ENCODE measurements around the gene TNK1. TPM values are rescaled to one million over a fixed set of nuclear protein-coding genes. Genes with fewer than 3 reads are reported as not detected.
"Not testable (repeated sequence)": the region's sequence is repeated elsewhere in the genome, so short reads cannot be mapped to it uniquely, and the experiment has no call there.

The TNK1 gene
- polyA plus RNA-seq, 1 donor from 2014 or later, result 0.83 TPM

DNA sequence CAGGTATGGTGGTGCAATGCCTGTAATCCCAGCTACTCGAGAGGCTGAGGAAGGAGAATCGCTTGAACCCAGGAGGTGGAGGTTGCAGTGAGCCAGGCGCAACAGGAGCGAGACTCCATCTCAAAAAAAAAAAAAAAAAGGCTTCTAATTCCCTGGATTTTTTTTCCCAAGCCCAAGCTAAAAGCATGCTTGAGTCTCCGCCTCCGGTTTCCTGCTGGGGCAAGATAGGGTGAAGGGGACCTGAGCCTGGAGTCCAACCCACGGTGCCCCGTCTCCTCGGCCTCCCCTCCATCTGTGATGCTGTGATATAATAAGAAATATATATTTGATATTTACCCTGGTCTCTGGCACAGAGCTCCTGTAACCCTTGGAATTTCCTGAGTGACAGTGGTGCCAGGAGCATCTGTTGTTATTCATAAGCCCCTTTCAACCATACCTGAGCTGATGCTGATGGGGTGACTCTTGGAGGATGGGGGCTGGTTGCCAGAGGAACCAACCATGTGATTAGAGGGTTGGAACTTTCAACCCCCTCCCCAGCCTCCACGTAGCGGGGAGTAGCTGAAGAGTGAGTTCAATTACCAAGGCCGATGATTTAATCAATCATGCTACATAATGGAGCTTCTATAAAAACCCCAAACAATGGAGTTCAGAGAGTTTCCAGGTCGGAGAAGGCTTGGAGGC lies 12.8 kb upstream of the TNK1 start:
- H3K27me3 ChIP-seq (ENCODE audit: insufficient read depth, low read depth, low read length), result no peaks in the 10 kb centered on the region
- no peaks in the 10 kb centered on the region for H3K36me3 ChIP-seq (ENCODE audit: insufficient read depth, low read length)
- H3F3A ChIP-seq (ENCODE audit: insufficient read depth, low read length, poor library complexity, severe bottlenecking), result no peaks in the 10 kb centered on the region
- H3K4me3 ChIP-seq (ENCODE audit: low read length), result peak overlapping the region; percentile 0
- H4K20me1 ChIP-seq (ENCODE audit: insufficient read depth), result no peaks in the 10 kb centered on the region
- no peak overlapping the region for H3K9ac ChIP-seq (ENCODE audit: low read length)
- no peak overlapping the region for H3K4me2 ChIP-seq (ENCODE audit: low read length)
- H3K79me2 ChIP-seq (replicated peaks; ENCODE audit: insufficient read depth, low read length), result no peaks in the 10 kb centered on the region
- peak overlapping the region; percentile 17 for H3K27ac ChIP-seq (ENCODE audit: low read length)
- H3K9me3 ChIP-seq (ENCODE audit: low read length), result no peaks in the 10 kb centered on the region
- no peak for TF ChIP-seq MXI1 (conservative IDR thresholded peaks at IDR 0.05; ENCODE audit: poor library complexity, severe bottlenecking)
- TF ChIP-seq EP300 (conservative IDR thresholded peaks at IDR 0.05; ENCODE audit: poor library complexity, severe bottlenecking), result no peak
- no peak for TF ChIP-seq SMC3 (conservative IDR thresholded peaks at IDR 0.05; ENCODE audit: poor library complexity)
- TF ChIP-seq TAF1 (IDR thresholded peaks at IDR 0.05; ENCODE audit: low read depth), result no peak
- TF ChIP-seq, protein P1, sequence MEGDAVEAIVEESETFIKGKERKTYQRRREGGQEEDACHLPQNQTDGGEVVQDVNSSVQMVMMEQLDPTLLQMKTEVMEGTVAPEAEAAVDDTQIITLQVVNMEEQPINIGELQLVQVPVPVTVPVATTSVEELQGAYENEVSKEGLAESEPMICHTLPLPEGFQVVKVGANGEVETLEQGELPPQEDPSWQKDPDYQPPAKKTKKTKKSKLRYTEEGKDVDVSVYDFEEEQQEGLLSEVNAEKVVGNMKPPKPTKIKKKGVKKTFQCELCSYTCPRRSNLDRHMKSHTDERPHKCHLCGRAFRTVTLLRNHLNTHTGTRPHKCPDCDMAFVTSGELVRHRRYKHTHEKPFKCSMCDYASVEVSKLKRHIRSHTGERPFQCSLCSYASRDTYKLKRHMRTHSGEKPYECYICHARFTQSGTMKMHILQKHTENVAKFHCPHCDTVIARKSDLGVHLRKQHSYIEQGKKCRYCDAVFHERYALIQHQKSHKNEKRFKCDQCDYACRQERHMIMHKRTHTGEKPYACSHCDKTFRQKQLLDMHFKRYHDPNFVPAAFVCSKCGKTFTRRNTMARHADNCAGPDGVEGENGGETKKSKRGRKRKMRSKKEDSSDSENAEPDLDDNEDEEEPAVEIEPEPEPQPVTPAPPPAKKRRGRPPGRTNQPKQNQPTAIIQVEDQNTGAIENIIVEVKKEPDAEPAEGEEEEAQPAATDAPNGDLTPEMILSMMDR (IDR thresholded peaks at IDR 0.05; ENCODE audit: poor library complexity, severe bottlenecking), result no peak
- no peak for TF ChIP-seq RAD21 (conservative IDR thresholded peaks at IDR 0.05)
- TF ChIP-seq EZH2 (IDR thresholded peaks at IDR 0.05; ENCODE audit: borderline replicate concordance, insufficient read depth, low read length, poor library complexity, severe bottlenecking), result no peak
- TF ChIP-seq POLR2AphosphoS5 (IDR thresholded peaks at IDR 0.05), result no peak
- TF ChIP-seq REST (IDR thresholded peaks at IDR 0.05; ENCODE audit: borderline replicate concordance), result no peak
- no peak overlapping the region for H2AFZ ChIP-seq (ENCODE audit: low read depth, low read length)
- no peaks in the 10 kb centered on the region for H3K9me2 ChIP-seq (ENCODE audit: insufficient read depth, low read length)

DNA sequence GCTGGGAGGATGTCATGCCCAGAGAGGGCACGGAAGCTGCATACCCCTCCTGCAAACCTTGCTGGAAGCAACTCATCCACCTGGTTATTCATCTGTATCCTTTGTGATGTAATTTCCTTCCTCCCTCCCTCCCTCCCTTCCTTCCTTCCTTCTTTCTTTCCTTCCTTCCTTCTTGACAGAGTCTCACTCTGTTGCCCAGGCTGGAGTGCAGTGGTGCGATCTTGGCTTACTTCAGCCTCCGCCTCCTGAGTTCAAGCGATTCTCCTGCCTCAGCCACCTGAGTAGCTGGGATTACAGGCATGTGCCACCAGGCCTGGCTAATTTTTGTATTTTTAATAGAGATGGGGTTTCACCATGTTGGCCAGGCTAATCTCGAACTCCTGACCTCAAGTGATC lies 12.3 kb upstream of the TNK1 start:
- not testable (repeated sequence) for H2AFZ ChIP-seq (ENCODE audit: low read depth, low read length); H3K4me2 ChIP-seq (ENCODE audit: low read length); H3K9me2 ChIP-seq (ENCODE audit: insufficient read depth, low read length); H3F3A ChIP-seq (ENCODE audit: insufficient read depth, low read length, poor library complexity, severe bottlenecking); H3K9ac ChIP-seq (ENCODE audit: low read length); H3K9me3 ChIP-seq (ENCODE audit: low read length); H3K36me3 ChIP-seq (ENCODE audit: insufficient read depth, low read length); H3K27me3 ChIP-seq (ENCODE audit: insufficient read depth, low read depth, low read length); H4K20me1 ChIP-seq (ENCODE audit: insufficient read depth); H3K79me2 ChIP-seq (replicated peaks; ENCODE audit: insufficient read depth, low read length)
- H3K4me3 ChIP-seq (ENCODE audit: low read length), result peak overlapping the region; percentile 0
- H3K27ac ChIP-seq (ENCODE audit: low read length), result peak overlapping the region; percentile 17

Measured in neural cell (in vitro differentiated cells).